Pericardium fibroblast (primary cell): ENCODE data around the gene EIF4A3. TPM values are rescaled to one million over a fixed set of nuclear protein-coding genes. Genes with fewer than 3 reads are reported as not detected.

Experiments
- total RNA-seq: library from RNA; depleted of rRNA; stranded (reverse); fragments of >200 nt; gene quantifications from 2 replicates; pipeline ENCODE4 v1.2.3, GENCODE V29; 2015

EIF4A3 gene
- total RNA-seq: 82.6 and 86.3 TPM in 2 replicates

GRCh38 chr17:80147035-80147822 lies at the start of gene EIF4A3:
EIF4A3 (minus strand) TSS chr17:80147128; CDS start chr17:80146961, 167 bp downstream.

GRCh38 chr17:80169784-80170500 lies 23.0 kb upstream of the EIF4A3 start, which contains the start of gene CARD14:
CARD14 (plus strand) TSS chr17:80170030; CDS start chr17:80181439, 11,409 bp downstream.

GRCh38 chr17:80101011-80101945 lies 45.6 kb downstream of the EIF4A3 start, which contains the start of gene GAA:
GAA (plus strand) TSS chr17:80101581; CDS start chr17:80104587, 3,006 bp downstream.

Other genes starting within 250 kb of the EIF4A3 start
- gene TBC1D16, start 111.3 kb downstream of the EIF4A3 start, total RNA-seq: 34.9 and 79.6 TPM in 2 replicates
- gene CCDC40, start 110.5 kb downstream of the EIF4A3 start, total RNA-seq: 1.5 TPM in 2 replicates
- 111 and 122 TPM in 2 replicates for gene GAA, start 45.5 kb downstream of the EIF4A3 start, total RNA-seq
- not detected in 2 replicates for gene CARD14, start 22.9 kb upstream of the EIF4A3 start, total RNA-seq
- 19.5 and 21.4 TPM in 2 replicates for gene SGSH, start 73.2 kb upstream of the EIF4A3 start, total RNA-seq
- 4.5 and 8.9 TPM in 2 replicates for gene SLC26A11, start 73.3 kb upstream of the EIF4A3 start, total RNA-seq
- 31.9 and 44.2 TPM in 2 replicates for gene RNF213, start 113.7 kb upstream of the EIF4A3 start, total RNA-seq